ENCODE results near the gene SERPINB8.

DNA sequence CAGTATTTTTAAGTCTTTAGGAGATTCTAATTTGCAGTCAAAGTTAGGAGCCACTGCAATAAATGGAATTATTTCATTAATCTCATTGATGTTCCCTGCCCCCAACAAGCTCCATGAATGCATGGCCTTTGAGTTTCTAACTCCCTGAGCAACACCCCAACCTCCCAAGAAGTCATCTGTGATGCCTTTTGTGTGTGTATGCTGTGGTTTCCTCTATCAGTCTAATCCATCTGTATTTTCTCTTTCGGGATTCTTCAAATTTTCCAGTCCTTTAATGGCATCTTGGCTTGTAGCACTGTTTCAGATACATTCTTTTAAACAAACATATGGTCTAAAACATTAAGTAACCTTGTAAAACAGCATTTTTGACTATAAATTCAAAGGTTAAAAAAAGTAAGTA is 45.3 kb upstream of the SERPINB8 start:
- TF ChIP-seq, protein P1, sequence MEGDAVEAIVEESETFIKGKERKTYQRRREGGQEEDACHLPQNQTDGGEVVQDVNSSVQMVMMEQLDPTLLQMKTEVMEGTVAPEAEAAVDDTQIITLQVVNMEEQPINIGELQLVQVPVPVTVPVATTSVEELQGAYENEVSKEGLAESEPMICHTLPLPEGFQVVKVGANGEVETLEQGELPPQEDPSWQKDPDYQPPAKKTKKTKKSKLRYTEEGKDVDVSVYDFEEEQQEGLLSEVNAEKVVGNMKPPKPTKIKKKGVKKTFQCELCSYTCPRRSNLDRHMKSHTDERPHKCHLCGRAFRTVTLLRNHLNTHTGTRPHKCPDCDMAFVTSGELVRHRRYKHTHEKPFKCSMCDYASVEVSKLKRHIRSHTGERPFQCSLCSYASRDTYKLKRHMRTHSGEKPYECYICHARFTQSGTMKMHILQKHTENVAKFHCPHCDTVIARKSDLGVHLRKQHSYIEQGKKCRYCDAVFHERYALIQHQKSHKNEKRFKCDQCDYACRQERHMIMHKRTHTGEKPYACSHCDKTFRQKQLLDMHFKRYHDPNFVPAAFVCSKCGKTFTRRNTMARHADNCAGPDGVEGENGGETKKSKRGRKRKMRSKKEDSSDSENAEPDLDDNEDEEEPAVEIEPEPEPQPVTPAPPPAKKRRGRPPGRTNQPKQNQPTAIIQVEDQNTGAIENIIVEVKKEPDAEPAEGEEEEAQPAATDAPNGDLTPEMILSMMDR (IDR thresholded peaks at IDR 0.05; ENCODE audit: insufficient read depth, low read depth, low read length): no peak
- no peak for TF ChIP-seq EZH2 (IDR thresholded peaks at IDR 0.05; ENCODE audit: insufficient read depth, low read length)
